Left colon (tissue), 2 donors: ENCODE results near the gene MRPS27. TPM values are rescaled to one million over a fixed set of nuclear protein-coding genes. Genes with fewer than 3 reads are reported as not detected.
"Not testable (repeated sequence)": the region's sequence is repeated elsewhere in the genome, so short reads cannot be mapped to it uniquely, and the experiment has no call there.

Experiments used
- ATAC-seq: fragments of 200-7000 bp; cut with Tn5 transposase; one replicate; pipeline ENCODE4 v1.9.1; 2020; ENCODE audit warnings: mild to moderate bottlenecking, moderate library complexity
- DNase-seq, 2 donors: peaks; one replicate each; pipeline ENCODE4 v3.0.0-alpha.2; 2020
- intact Hi-C, 2 donors: fragments of 100-400 bp; cut with DNase I in 1 of 2; cut with micrococcal nuclease in 1 of 2; formaldehyde crosslinking; loops; one replicate each; pipeline versions ENCODE4 v1.11.2 to v1.14.0; 2022; cut with DNase I, micrococcal nuclease
- total RNA-seq, 2 donors: library from RNA; stranded (reverse); fragmentation: NEBNext Ultra II Directional; extraction: Animal tissue kit (Norgen Biotek cat#: 25700); gene quantifications; one replicate each; pipeline ENCODE4 v1.2.1, GENCODE V29; 2021
- donor health status: DM: no; HTN: no; CAD: no.
- donor health status: DM: yes; HTN: yes; CAD: no.

Gene MRPS27
- total RNA-seq, 2 donors from 2014 or later: 35.6 to 40.6 TPM

DNA sequence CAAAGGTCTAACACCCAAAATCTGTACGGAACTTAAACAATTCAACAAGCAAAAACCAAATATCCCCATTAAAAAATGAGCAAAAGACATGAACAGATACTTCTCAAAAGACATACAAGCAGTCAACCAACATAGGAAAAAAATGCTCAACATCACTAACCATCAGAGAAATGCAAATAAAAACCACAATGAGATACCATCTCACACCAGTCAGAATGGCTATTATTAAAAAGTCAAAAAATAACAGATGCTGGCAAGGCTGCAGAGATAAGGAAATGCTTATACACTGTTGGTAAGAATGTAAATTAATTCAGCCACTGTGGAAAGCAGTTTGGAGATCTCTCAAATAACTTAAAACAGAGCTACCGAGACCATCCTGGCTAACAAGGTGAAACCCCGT lies 21.9 kb downstream of the MRPS27 start:
- ATAC-seq, intact Hi-C loops, DNase-seq: not testable (repeated sequence)

DNA sequence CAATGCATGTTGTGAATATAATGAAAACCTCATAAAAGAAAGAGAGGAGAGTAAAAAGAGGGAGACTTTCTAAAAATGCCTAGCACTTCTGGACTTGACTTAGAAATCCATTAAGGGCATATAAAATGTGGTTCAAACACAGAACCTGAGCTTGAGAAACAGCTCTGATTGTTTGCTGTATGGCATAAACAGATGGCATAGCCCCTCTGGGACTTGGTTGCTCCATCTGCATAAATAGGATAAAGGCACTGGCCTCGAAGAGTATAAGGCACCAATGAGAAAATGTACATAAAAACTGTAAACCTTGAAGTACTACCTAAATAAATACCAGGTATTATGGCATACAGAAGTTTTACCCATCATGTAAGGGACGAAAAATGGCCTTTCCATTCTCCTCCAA lies 23.8 kb downstream of the MRPS27 start:
- intact Hi-C loops: no loop called here
- no peak for DNase-seq
- no peak for ATAC-seq

DNA sequence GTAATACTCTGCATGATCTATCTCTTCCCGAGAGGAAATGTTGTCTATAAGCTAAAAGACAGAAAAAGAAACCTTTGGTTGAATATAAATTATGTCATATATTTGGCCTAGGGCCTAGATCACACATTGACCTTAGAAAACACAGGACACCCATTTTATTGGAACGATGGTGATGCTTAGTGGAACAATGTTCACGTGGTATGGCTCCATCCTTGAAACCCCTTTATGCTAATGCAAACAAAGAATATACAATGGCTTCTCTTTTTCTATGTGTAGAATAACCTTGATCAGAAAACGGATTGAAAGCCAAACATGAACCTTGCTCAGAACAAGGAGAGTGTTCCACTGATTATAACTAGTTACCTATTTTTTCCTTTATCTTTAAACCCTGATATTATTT lies 24.5 kb downstream of the MRPS27 start:
- intact Hi-C loops: no loop called here
- ATAC-seq (no peak), DNase-seq (no peak)

DNA sequence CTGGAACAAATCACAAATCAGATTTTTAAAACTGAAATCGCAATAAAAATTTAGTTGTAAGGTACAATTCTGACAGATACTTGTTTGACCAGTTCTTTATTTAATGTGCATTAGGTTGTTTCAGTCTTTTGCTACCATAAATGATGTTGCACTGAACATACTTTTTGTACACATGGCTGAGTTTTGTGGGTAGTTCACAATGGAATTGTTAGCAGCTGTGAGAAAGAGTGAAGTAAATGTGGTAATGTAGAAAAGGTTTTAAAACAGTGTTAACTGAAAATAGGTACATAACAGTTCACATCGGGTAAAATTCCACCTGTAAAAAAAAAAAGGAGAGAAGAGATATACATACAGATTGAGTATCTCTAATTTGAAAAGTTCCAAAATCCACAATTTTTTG lies 25.6 kb downstream of the MRPS27 start:
- no peak for ATAC-seq
- no peak for DNase-seq
- intact Hi-C loops: no loop called here

DNA sequence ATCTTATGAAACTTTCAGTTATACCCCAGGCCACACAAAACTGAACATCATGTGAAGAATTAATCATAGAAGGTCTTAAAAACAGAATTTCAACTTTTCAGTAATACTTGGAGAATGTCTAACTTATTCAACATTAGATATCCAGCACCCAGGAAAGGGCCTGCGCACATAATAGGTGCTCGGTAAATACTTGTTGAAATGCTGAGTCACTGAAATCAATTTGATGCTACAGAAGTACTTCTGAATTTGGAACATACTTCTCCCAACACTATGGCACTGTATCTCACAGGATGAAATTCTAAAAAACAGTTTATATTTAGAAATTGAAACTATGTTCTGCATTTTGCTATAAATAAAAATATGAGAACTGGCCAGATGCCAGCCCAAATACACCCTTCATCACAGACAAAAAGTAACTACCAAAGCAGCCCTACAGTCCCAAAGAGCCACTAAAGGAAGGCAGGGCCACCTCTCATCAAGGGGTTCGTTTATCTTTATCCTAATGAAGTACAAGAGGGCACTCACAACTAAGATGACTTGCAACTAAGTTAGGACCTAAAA lies 26.5 kb downstream of the MRPS27 start:
- ATAC-seq (no peak), DNase-seq (no peak)
- intact Hi-C loops: no loop called here

DNA sequence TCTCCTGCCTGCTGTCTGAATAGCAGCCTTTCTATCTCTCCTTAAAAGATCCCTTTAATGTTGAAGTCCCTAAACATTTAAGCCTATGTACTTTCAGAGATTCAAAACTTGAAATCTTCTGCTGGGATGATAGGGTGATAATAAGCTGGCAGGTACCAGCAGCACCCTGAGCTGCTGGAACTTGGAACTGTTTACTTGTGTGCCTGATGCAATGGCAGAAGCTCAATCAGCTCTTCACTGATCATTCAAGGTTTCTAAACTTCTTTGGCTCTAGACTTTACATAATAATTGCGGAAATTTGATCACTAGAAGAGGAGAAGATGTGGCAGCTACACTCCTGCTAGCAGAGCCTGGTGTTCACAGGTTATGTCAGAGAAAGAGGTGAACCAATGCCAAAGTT lies 27.6 kb downstream of the MRPS27 start:
- DNase-seq (no peak), ATAC-seq (no peak)
- intact Hi-C loops: no loop called here

DNA sequence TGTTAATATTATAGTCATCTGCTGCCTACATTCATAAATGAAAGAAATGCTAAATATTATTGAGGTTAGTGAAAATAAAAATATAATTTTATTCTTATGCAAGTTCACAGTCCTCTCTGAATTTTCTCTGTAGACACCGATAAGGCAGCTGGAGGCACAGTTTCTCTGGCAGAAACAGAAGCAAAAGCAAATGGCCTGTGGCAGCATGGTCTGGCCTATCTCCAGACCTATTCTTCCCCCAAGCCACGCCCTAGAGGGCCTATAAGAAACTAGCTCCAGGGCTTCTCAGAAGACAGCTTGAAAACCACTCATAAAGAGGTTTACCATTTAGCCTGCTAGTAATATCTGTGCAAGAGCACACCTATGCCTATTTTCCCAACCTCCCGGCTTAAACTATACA lies 28.4 kb downstream of the MRPS27 start:
- ATAC-seq (no peak), DNase-seq (no peak)
- intact Hi-C loops: no loop called here

DNA sequence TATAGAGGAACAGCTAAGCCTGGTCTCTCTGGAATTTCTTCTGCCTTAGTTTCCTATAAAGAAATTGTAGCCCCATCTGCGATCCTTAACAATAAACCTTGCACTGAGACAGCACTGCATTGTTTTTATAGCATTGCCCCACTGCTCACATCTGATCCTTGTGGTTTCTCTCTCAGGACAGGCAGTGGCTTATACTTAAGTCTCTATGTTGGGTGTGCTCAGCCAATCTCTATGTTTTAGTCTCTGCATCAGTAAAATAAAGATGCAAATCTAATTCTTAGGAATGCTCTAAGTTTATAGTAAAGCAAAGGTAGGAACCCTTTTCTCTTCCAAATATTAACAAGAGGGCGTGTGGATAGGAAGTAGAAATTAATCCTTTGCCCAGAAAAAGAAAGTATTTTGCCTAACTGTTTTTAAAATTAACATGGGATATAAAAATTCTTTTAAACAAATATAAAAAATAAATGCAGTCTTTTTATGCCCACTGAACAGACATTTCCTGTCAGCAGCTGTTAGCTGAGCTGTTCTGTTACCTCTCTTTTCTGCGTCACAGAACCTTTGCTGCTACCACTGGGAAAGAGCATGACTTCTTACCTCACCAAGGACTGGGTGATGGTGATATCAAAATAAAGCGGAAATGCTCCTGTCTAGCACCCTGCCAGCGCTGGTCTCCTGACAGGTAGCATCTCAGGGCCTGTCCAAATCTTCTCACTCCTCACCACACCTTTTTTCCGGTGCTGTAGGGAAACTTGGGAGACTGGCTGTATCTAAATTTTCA lies 29.5 kb downstream of the MRPS27 start:
- intact Hi-C loops: no loop called here
- ATAC-seq (no peak), DNase-seq (no peak)

DNA sequence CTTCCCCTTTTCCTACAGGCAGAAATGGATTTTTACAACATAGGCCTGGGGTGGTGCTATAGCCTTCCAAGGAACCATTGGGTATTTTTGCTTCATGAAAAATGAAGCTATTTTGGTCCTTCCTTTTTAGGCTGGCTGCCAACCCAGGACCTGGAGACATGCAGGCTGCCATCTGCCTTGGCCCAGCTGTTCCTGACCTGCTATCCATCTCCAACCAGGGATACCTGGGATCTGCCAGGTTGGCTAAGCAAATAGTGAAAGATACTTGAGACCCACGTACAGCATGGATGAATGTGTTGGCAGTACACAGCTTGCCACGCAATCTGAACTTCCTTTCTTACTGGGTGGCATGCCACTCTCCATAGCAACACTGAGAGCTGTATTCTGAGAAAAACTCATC lies 31.1 kb downstream of the MRPS27 start:
- intact Hi-C loops: no loop called here
- peak in 1 of 2 donors; percentile 18 for DNase-seq
- ATAC-seq: peak; percentile 27

DNA sequence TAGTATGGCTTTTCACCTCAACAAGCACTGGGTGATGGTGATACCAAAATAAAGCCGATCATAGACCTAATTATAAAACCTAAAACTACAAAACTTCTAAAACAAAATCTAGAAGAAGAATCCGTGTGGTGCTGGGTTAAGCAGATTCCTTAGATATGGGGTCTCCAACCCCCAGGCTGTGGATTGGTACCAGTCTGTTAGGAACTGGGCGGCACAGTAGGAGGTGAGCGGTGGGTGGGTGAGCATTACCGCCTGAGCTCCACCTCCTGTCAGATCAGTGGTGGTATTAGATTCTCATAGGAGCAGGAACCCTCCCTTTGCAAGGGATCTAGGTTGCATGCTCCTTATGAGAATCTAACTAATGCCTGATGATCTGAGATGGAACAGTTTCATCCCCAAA lies 33.2 kb downstream of the MRPS27 start:
- DNase-seq (no peak), ATAC-seq (no peak)
- intact Hi-C loops: no loop called here

DNA sequence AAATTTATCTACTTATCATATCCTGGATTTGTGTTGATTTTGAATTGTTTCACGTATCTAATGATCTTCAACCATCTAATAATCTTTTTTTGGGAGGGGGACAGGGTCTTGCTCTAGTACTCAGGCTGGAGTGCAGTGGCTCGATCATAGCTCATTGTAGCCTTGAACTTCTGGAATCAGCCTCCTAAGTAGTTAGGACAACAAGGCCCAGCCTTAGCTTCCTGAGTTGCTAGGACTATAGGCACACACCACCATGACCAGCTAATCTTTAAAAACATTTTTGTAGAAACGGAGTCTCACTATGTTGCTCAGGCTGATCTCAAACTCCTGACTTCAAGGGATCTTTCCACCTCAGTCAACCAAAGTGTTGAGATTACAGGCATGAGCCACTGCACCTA lies 34.6 kb downstream of the MRPS27 start:
- intact Hi-C loops: no loop called here
- no peak for DNase-seq
- no peak for ATAC-seq

DNA sequence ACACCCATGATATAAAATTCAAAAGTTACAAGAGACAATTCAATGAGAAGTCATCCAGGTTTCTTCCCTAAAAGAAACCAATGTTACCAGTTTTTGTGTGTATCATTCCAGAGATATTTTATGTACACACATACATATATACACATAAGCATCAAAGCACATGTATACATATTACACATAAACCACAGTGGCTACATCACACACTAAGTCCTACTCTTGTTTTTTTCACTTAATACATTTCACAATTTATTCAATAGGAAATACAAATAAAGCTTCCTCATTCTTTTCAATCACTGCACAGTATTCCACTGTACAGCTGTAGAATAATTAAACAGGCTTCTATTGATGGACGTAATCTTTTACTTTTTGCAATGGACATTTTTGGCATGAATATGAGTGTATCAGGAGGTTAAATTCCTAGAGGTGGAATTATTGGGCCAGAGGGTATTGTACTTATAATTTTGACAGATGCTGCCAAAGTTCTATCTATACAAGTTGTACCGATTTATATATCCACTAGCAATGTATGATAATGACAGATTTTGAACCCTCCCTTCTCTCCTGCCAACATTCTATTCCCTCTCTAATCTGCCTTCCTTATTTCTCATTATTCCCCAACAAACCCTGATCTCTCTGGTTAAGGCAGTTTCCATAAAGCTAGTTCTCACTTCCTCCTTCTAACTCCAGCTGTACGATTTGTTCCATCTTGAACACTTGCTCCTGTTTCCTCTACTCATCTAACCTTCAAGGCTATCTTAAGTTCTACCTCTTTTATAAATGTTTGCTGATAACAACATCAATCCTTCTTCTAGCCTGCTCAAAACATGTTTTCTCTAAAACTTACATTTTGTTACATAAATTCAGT lies 35.2 kb downstream of the MRPS27 start:
- no peak for ATAC-seq
- intact Hi-C loops: no loop called here

DNA sequence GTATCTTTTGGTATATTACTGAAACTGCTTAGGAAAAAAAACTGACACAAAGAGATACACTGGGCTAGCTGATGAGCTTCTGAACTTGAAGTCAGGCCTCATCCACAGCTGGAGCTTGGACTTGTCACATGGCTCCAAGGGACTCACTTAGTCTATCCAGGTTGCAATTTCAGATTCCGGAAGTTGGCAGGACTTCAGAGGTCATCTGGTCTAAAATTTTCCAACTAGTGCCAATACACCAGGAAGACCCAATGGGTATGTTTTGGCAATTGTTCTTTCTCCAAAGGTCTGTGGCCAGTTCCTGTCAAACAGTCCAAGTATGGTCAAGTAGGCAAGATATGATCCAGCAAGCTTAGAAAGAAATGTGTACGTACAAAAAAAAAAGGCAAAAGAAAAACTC lies 36.7 kb downstream of the MRPS27 start:
- ATAC-seq: no peak
- DNase-seq: no peak
- intact Hi-C loops: no loop called here

More for the DNA sequence above, 35.2 kb downstream of the MRPS27 start:
- DNase-seq: no peak

DNA sequence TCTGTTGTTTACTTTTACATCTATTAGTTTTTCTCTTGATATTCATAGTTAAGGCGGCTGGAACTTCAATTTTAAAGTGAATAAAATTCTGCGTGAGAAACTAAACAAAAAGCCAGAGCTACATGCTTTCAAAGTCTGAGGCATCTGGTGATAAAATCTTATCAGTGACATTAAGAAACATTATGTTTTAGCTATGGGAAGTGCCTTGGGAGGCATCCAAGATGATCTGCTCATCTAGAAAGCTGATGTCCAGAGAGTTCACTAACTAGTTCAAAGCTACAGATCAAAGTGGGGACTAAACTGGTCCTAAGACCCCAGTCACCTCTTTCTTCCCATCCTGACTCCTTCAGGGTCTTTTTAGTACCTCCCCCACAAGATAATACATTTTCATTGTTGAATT lies 37.2 kb downstream of the MRPS27 start:
- no peak for DNase-seq
- no peak for ATAC-seq
- intact Hi-C loops: no loop called here

DNA sequence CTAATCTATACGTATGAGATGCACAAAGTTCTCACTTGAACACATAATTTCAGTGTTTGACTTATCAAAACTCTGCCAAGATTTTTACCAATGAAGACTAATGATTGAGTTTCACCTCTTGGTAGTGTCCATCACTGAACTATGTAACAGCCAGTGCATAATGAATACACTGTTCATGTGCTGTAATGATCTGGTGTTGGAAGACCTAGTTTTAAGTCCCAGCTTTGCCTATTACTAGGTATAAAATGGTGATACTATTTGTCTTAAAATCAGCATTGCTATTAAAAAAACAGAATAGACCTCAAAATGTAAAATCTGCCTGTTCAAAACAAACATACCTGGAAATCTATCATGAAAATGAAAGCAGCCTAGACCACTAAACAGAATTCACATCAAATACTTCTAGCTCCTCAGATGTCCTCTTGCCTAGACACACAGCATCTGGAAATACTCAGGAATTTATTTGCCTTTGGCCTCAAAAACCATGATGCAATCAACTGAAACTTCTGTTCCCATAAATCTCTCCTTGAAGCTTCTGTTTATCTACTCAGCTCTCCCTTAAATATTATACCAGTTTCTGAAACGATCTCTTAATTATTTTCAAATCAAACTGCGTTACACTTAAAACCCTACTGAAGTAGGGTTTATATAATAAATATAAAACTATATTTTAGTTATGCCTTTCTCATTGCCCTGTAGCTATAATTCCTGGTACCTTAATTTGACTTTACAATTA lies 38.1 kb downstream of the MRPS27 start:
- DNase-seq: no peak
- intact Hi-C loops: no loop called here

DNA sequence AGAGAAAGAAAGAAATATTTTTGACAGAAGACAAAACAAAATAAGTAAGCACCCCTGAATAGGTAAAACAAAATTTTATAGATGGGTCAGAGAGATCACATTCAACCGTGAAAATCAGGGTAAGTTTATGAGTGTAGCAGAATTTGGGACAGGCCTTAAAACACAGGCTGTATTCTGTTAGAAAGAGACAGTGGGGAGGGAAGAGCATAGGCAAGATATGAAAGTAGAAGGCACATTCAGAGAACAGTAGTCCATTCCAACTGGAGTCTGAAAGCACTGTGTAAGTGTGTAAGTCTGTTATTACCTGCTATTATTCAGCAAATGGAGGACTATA lies 38.6 kb downstream of the MRPS27 start:
- intact Hi-C loops: no loop called here
- DNase-seq (no peak), ATAC-seq (no peak)

More for the DNA sequence above, 38.1 kb downstream of the MRPS27 start:
- no peak for ATAC-seq

DNA sequence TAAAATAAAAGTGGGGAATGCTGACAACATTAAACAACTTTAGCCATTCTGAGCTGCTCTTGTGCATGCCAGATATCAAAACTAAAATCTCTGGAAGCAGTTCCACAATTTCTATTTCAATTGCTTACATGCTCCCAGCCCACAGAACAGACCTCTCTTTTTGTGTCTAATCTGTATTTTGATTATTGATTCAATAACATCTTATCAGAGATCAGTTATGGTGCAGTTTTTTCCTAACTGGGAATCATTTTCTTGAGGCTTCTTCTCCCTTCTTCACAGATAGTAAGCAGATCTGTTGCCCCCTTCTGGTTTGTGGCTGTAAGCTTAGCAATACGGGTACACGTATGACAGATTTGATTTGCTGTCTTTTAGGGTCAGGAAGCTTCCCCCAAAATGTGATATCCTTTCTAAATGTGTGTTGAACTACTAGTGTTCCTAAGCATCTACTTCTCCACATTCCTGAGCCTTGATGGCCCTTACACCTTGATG lies 39.4 kb downstream of the MRPS27 start:
- ATAC-seq (no peak), DNase-seq (no peak)
- intact Hi-C loops: no loop called here

DNA sequence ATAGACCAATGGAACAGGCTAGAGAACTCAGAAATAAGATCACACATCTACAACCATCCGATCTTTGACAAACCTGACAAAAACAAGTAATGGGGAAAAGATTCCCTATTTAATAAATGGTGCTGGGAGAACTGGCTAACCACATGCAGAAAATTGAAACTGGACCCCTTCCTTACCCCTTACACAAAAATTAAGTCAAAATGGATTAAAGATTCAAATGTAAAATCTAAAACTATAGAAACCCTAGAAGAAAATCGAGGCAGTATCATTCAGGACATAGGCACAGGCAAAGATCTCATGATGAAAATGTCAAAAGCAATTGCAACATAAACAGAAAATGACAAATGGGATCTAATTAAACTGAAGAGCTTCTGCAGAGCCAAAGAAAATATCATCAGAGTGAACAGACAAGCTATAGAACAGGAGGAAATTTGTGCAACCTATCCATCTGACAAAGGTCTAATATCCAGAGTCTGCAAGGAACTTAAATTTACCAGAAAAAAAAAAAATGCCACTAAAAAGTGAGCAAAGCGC lies 43.8 kb downstream of the MRPS27 start:
- intact Hi-C loops: loop anchor here in 1 of 2 donors (10.0 kb wide), 1 partner anchor 141 kb away; no protein-coding TSS in a partner anchor
- DNase-seq (no peak), ATAC-seq (no peak)

DNA sequence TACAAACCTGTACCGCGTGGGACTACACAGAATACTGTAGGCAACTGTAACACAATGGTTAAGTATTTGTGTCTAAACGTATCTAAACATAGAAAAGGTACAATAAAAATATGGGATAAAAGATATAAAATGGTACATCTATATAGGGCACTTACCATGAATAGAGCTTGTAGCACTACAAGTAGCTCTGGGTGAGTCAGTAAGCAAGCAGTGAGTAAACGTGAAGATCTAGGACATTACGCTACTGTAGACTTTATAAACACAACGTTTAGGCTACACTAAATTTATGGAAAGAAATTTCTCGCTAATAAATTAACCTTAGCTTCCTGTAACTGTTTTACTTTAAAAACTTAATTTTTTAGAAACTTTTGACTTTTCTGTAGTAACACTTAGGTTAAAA lies 46.5 kb downstream of the MRPS27 start:
- intact Hi-C loops: loop anchor here in 1 of 2 donors (10.0 kb wide), 1 partner anchor 139 kb away; no protein-coding TSS in a partner anchor
- ATAC-seq (no peak), DNase-seq (no peak)
